HG02759 (cell line): ENCODE data around the gene CDH23.

ENCODE experiments used
- ATAC-seq: cut with Tn5 transposase; IDR thresholded peaks from one replicate; pipeline ENCODE4 v1.9.1; 2021; ENCODE audit warnings: mild to moderate bottlenecking, moderate library complexity; ENCODE audit not compliant: unreplicated experiment

Gene CDH23

DNA sequence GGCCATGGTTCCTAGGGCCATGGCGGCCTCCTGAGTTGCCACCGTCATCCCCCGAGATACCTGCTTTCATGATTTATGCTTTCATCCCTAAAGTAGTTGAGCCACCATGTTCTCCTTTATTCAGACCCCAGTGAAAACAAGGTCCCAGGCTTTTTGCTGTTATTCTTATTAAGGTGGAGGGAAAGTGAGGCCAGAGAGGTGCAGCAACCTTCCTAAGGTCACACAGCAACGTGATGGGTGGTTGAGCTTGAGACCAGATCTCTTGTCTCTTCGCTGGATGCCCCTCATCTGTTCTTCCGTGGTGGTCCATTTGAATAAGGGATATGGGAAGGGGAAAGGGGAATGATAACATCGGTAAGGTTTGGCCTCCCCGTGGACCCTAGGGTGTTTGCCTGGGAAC, 180.6 kb downstream of the CDH23 start:
- no peak for ATAC-seq

DNA sequence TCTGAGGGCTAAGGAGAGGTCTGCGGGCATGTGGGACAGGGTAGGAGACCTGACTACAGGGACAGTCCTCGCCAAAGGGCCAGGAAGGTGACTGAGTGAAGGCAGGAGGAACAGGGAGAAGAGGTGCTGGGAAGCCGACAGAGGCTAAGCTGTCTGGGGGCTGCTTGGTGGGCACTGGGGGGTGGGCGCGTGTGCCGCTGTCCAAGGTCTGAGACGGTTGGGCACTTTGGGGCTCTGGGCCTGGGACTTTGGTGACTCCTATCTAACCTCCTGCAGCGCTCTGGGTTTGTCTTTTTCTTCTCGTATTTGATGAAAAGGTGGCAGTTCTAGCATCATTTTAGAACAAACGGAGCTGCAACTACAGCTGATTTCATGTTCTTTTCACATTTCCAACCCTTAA, 181.3 kb downstream of the CDH23 start:
- no peak for ATAC-seq

DNA sequence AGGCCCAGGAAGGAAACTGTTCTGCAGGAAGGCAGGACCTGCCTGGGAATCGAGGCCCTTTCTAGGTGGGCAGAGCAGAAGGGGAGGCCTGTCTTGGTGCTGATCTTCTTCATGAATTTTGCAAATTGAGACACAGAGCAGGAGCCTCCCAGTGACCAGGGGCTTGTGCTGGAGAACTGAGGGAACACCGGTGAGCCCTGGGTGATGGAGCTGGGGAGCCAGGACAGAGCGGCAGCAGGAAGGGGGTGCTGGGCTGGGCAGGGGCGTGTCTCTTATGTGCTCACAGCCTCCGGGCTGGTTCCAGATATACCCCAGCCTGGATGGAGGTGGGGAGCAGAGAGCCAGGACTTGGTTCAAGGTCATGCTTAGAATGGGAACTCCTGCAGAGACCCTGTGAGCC, 182.9 kb downstream of the CDH23 start:
- no peak for ATAC-seq

GRCh38 chr10:71580415-71580814, 183.7 kb downstream of the CDH23 start:
- ATAC-seq = no peak

GRCh38 chr10:71580926-71581325, 184.2 kb downstream of the CDH23 start:
- no peak for ATAC-seq

- no peak for ATAC-seq
These were observed 184.7 kb downstream of the CDH23 start for GRCh38 chr10:71581376-71581775.

- no peak for ATAC-seq
These were observed 185.3 kb downstream of the CDH23 start for GRCh38 chr10:71582019-71582418.

GRCh38 chr10:71582506-71583475, 186.1 kb downstream of the CDH23 start:
- no peak for ATAC-seq

- no peak for ATAC-seq
These were observed 187.7 kb downstream of the CDH23 start for GRCh38 chr10:71584461-71584860.

- ATAC-seq = no peak
These were observed 188.3 kb downstream of the CDH23 start for GRCh38 chr10:71584902-71585563.

GRCh38 chr10:71585564-71586290, 189.0 kb downstream of the CDH23 start:
- ATAC-seq = no peak

- no peak for ATAC-seq
These were observed 191.3 kb downstream of the CDH23 start for GRCh38 chr10:71587941-71588573.

DNA sequence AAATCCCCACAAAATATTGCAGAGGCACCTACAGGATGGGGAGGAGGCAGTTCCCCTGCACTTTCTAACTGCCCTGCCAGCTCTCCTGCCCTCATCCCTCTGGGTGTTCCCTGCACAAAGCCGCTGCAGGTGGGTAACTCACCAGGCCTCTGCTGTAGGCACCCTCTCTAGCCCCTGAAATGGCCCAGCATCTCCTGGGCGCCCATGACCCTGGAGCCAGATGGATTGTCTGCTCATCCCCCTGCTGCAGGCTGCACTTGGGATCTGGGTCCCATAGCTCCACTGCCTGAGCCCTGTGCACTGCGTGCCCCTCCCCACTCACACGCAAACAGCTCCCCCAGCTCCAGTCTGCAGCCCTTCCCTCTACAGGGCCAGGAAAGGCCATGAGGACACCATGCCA, 192.0 kb downstream of the CDH23 start:
- no peak for ATAC-seq

DNA sequence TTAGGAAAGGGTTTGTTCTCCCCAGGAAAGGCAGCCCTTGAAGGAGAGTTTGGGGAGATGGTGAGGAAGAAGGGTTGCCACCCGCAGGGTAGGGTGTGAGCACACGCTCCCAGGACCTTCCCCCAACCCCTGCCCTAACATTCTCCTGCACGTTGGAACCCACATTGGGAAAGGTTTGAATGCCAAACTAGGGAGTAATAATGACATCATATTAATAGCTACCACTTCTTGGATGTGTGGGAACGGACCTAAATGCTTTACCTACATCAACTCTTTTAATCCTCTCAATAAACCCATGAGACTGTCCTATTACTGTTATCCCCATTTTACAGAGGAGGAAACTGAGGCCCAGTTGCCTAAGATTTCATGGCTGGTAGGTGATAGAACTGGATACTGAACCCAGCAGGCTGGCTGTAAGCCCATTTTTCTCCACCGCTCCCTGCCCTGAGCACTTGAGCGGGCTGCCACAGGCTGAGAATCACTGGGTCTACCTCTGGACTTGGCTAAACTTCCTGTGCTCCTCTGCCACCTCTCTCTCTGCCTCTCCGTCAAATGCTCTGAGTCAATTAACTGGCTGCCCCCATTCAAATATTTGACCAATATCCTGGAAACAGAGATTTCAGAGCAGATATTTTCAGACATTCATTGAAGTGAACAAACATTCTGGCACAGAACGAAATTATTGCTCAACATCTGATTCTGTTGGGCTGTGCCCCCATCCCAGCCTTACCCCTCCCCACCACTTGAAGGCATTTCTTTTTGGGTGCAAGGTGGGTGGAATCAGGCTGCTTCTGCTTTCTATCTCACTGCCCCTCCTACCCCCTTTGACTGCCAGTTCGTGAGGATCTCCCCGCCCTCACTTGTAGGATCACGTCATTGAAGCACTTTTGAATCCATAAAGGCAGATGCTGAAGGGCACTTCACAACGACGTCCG, 193.2 kb downstream of the CDH23 start:
- ATAC-seq = no peak

GRCh38 chr10:71590781-71591350, 194.1 kb downstream of the CDH23 start:
- ATAC-seq = no peak

GRCh38 chr10:71594934-71595571, 198.3 kb downstream of the CDH23 start:
- no peak for ATAC-seq

DNA sequence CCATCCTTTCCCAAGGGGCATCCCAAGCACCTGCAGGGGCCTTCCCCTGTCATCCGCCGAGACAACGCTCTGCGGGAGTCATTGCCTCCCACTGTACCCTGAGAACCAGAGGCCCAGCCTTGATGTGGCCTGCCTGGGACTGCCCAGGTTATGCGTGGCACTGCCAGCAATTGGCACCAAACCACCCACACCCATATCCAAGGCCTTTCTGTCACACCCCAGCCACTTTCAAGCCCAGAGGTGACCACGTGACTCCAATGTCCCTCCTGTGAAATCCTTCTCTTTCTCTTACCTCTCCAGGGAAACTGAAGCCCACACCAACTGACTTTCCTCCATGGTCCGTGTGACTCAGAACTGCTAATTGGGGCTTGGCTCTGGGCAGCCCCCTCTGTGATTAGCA, 198.9 kb downstream of the CDH23 start:
- no peak for ATAC-seq

DNA sequence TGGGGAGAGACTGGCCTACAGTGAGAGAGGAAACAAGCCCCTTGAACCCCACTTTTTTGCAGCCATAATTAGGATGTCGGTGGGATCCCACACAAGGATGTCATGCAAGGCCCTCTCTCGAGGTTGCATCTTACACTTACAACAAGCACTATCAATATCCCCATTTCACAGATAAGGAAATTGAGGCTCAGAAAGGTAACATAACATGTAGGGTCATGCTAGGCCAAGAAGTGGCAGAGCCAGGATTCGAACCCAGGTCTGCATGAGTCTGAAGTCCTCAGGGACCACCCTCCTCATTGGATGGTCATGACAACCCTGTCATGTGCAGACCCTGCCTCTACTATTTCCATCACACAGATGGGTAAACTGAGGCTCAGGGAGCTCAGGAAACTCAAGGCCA, 199.4 kb downstream of the CDH23 start:
- no peak for ATAC-seq

GRCh38 chr10:71596759-71597158, 200.0 kb downstream of the CDH23 start:
- ATAC-seq = no peak
